Endodermal cell (in vitro differentiated cells): ENCODE measurements around the gene BICD1. TPM values are rescaled to one million over a fixed set of nuclear protein-coding genes. Genes with fewer than 3 reads are reported as not detected.
A peak's percentile ranks its signal among the peaks of the same experiment; 100 is the strongest.

ENCODE experiments used
- DNase-seq: peaks from one replicate; pipeline ENCODE4 v3.0.0-alpha.2; 2017
- H3K27ac ChIP-seq: 2 replicates; pipeline ENCODE4 v1.5.1; 2013; ENCODE audit warnings: mild to moderate bottlenecking, low read depth, low read length, moderate library complexity
- H3K27me3 ChIP-seq: 2 replicates; pipeline ENCODE4 v1.6.1; 2013; ENCODE audit warnings: mild to moderate bottlenecking, low read length, moderate library complexity; ENCODE audit not compliant: insufficient read depth, control insufficient read depth, poor library complexity, severe bottlenecking
- H3K36me3 ChIP-seq: 2 replicates; pipeline ENCODE4 v1.7.0; 2013; ENCODE audit warnings: mild to moderate bottlenecking, low read length, moderate library complexity; ENCODE audit not compliant: control insufficient read depth, insufficient read depth
- H3K4me1 ChIP-seq: one replicate; pipeline ENCODE4 v1.7.0; 2013; ENCODE audit warnings: low read length; ENCODE audit not compliant: control insufficient read depth, insufficient read depth
- H3K4me3 ChIP-seq: 2 replicates; pipeline ENCODE4 v1.5.1; 2013; ENCODE audit warnings: mild to moderate bottlenecking, low read length, moderate library complexity
- H3K9ac ChIP-seq: 2 replicates; pipeline ENCODE4 v1.6.1; 2013; ENCODE audit warnings: mild to moderate bottlenecking, low read length, moderate library complexity; ENCODE audit not compliant: poor library complexity, severe bottlenecking; ENCODE audit errors: extremely low read depth
- H3K9me3 ChIP-seq: 2 replicates; pipeline ENCODE4 v1.6.1; 2013; ENCODE audit warnings: mild to moderate bottlenecking, low read length, moderate library complexity; ENCODE audit not compliant: control insufficient read depth
- H3K27ac Mint-ChIP-seq: 2 replicates; pipeline ENCODE4 v1.8.0; 2020; ENCODE audit warnings: mixed read lengths
- H3K27me3 Mint-ChIP-seq: 2 replicates; pipeline ENCODE4 v1.8.0; 2021; ENCODE audit warnings: mild to moderate bottlenecking, mixed read lengths; ENCODE audit not compliant: insufficient read depth
- H3K36me3 Mint-ChIP-seq: 2 replicates; pipeline ENCODE4 v1.8.0; 2020; ENCODE audit warnings: low read depth, mixed read lengths
- H3K4me1 Mint-ChIP-seq: 2 replicates; pipeline ENCODE4 v1.8.0; 2020; ENCODE audit warnings: mixed read lengths
- H3K4me3 Mint-ChIP-seq: 2 replicates; pipeline ENCODE4 v1.8.0; 2020; ENCODE audit warnings: mild to moderate bottlenecking, moderate library complexity, mixed read lengths
- H3K9me3 Mint-ChIP-seq: 2 replicates; pipeline ENCODE4 v1.8.0; 2020; ENCODE audit warnings: mild to moderate bottlenecking, mixed read lengths
- CTCF ChIP-seq: fragments of 200-600 bp; sonication (generic); conservative IDR thresholded peaks from 2 replicates; pipeline ENCODE4 v1.5.0; 2021; ENCODE audit warnings: antibody characterized with exemption, mild to moderate bottlenecking
- WGBS, 2 experiments: methylation state at CpG; one replicate each; pipeline versions ENCODE4 v1.1.5 to v1.1.7; 2013; ENCODE audit warnings: missing lambda C conversion rate in 2 of 2, mixed read lengths in 1 of 2; ENCODE audit not compliant: insufficient coverage in 1 of 2, insufficient read length in 1 of 2; 5-methylcytosine and 5-hydroxymethylcytosine counted together
- total RNA-seq, 2 donors: library from RNA; stranded (reverse); fragmentation: NEBNext Ultra II Directional in 1 of 2; extraction: Animal tissue kit (Norgen Biotek cat#: 25700) in 1 of 2; gene quantifications; 2 replicates in 1 of 2; 3 replicates in 1 of 2; pipeline ENCODE4 v1.2.1, GENCODE V29; 2021

Gene BICD1
- total RNA-seq, 2 donors from 2014 or later, result 56.0 to 101 TPM

- peaks cover 8% of the 10 kb centered on the region for H3K9me3 Mint-ChIP-seq
- H3K27me3 Mint-ChIP-seq, result no peaks in the 10 kb centered on the region
- H3K4me1 ChIP-seq, result no peaks in the 10 kb centered on the region
- 100% methylated on average over 1 to 2 of the region's 2 CpGs for WGBS, 2 experiments
- H3K4me3 Mint-ChIP-seq, result no peak overlapping the region
- no peaks in the 10 kb centered on the region for H3K36me3 ChIP-seq
- no peak overlapping the region for H3K4me3 ChIP-seq
- no peak for DNase-seq
- H3K9ac ChIP-seq, result no peak overlapping the region
- TF ChIP-seq CTCF, result no peak
- peaks cover 11% of the 10 kb centered on the region for H3K4me1 Mint-ChIP-seq
- H3K9me3 ChIP-seq, result peaks cover 7% of the 10 kb centered on the region
- no peaks in the 10 kb centered on the region for H3K27me3 ChIP-seq
- peak overlapping the region; percentile 16 for H3K27ac Mint-ChIP-seq
- H3K27ac ChIP-seq, result no peak overlapping the region
- peaks cover 20% of the 10 kb centered on the region for H3K36me3 Mint-ChIP-seq
Measured at GRCh38 chr12:32208355-32208754, 101.7 kb downstream of the BICD1 start.

DNA sequence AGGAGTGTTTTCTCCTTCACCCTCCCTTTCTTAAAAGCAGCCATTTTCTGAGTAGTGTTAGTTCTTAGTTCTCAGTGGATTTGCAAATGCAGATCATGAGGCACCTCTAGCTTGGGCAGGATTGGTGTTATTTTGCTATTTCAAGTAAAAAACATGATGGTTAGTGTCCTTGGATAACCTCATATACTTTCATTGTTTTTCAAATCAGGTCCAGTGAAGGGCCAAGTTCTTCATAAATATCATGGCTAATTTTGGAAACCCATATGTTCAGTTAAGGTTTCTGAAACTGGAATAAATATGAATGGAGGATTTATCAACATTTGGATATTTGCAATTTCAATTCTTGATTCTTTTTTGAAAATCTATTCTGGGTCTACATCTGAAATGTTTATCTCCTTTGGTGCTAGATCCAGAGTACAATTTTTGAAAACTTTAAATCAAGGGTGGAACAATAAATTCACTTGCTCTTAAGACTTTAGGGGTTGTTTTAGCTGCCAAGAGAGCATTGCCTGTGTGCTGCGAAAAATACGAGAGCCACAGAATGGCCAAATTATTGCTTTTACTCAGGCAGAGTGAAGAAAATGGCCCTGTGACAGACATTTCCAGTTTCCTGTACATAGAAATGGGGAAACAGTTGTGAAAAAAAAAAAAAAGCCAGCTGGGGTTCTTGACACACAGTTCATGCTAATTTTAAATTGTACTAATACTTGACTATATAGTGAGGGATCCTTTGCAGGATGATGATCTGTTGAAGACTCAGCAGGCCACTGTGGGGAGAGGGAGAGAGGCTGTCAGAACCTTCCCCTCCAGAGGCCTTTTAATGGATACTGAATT is 104.6 kb downstream of the BICD1 start:
- no peak for DNase-seq
- Mint-ChIP-seq H3K9me3 (no peaks in the 10 kb centered on the region), H3K27me3 (no peaks in the 10 kb centered on the region), H3K36me3 (peaks cover 4% of the 10 kb centered on the region), H3K27ac (peak overlapping the region; percentile 21), H3K4me3 (no peak overlapping the region), H3K4me1 (peaks cover 14% of the 10 kb centered on the region)
- H3K27ac ChIP-seq, result no peak overlapping the region
- no peaks in the 10 kb centered on the region for H3K27me3 ChIP-seq
- H3K4me1 ChIP-seq, result no peaks in the 10 kb centered on the region
- no peak for TF ChIP-seq CTCF
- H3K36me3 ChIP-seq, result peaks cover 3% of the 10 kb centered on the region
- WGBS, 2 experiments, result 94 to 95% methylated on average over 2 of the region's 2 CpGs
- no peaks in the 10 kb centered on the region for H3K9me3 ChIP-seq
- no peak overlapping the region for H3K9ac ChIP-seq
- no peak overlapping the region for H3K4me3 ChIP-seq

DNA sequence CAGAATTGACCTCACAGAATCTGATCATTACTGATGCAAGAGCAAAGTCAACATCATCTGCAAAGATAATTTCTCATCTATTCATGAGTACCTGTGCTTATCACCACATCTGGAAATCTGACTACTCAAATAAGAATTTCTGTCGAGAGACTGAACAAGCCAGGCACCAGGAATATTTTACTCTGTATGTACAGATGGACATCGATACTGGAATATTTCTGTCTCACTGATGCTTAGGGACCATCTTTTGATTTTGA is 105.2 kb downstream of the BICD1 start:
- no peak overlapping the region for H3K9ac ChIP-seq
- H3K9me3 ChIP-seq, result no peaks in the 10 kb centered on the region
- no peaks in the 10 kb centered on the region for H3K27me3 Mint-ChIP-seq
- peaks cover 8% of the 10 kb centered on the region for H3K36me3 ChIP-seq
- H3K4me1 Mint-ChIP-seq, result peaks cover 14% of the 10 kb centered on the region
- H3K4me3 Mint-ChIP-seq, result no peak overlapping the region
- H3K4me1 ChIP-seq, result no peaks in the 10 kb centered on the region
- no peaks in the 10 kb centered on the region for H3K27me3 ChIP-seq
- H3K36me3 Mint-ChIP-seq, result peaks cover 9% of the 10 kb centered on the region
- H3K27ac Mint-ChIP-seq, result peak overlapping the region; percentile 21
- TF ChIP-seq CTCF, result no peak
- H3K27ac ChIP-seq, result no peak overlapping the region
- H3K4me3 ChIP-seq, result no peak overlapping the region
- DNase-seq, result no peak
- no peaks in the 10 kb centered on the region for H3K9me3 Mint-ChIP-seq
- 97 to 98% methylated on average over 2 of the region's 2 CpGs for WGBS, 2 experiments
